Amygdala (tissue), 56 donors: ENCODE measurements around the gene ELAVL2.
"Not testable (repeated sequence)": the region's sequence is repeated elsewhere in the genome, so short reads cannot be mapped to it uniquely, and the experiment has no call there.

Experiments
- DNase-seq, 56 donors: peaks; one replicate each; lab custom pipeline; 2025; lab: John Stamatoyannopoulos, UW

The ELAVL2 gene

GRCh38 chr9:23730364-23730763 is 95.7 kb downstream of the ELAVL2 start:
- no peak for DNase-seq

GRCh38 chr9:23728736-23729135 is 97.3 kb downstream of the ELAVL2 start:
- no peak for DNase-seq

GRCh38 chr9:23725279-23725946 is 100.6 kb downstream of the ELAVL2 start:
- no peak for DNase-seq

GRCh38 chr9:23723672-23724071 is 102.4 kb downstream of the ELAVL2 start:
- DNase-seq: no peak

GRCh38 chr9:23723048-23723447 is 103.0 kb downstream of the ELAVL2 start:
- DNase-seq: not testable (repeated sequence)

GRCh38 chr9:23721466-23721865 is 104.6 kb downstream of the ELAVL2 start:
- no peak for DNase-seq

GRCh38 chr9:23717505-23717904 is 108.5 kb downstream of the ELAVL2 start:
- DNase-seq: no peak

- no peak for DNase-seq
Measured at GRCh38 chr9:23707249-23707648, 118.8 kb downstream of the ELAVL2 start.

- DNase-seq: no peak
Measured at GRCh38 chr9:23702311-23702922, 123.6 kb downstream of the ELAVL2 start.

- no peak for DNase-seq
Measured at GRCh38 chr9:23701291-23701690, 124.7 kb downstream of the ELAVL2 start.

GRCh38 chr9:23700359-23700758 is 125.7 kb downstream of the ELAVL2 start:
- no peak for DNase-seq

- no peak for DNase-seq
Measured at GRCh38 chr9:23698161-23698560, 127.9 kb downstream of the ELAVL2 start.

- DNase-seq: no peak
Measured at GRCh38 chr9:23695572-23695971, 130.5 kb downstream of the ELAVL2 start.

GRCh38 chr9:23693374-23693773 is 132.7 kb downstream of the ELAVL2 start:
- no peak for DNase-seq

- DNase-seq: no peak
Measured at GRCh38 chr9:23686896-23687295, 139.1 kb downstream of the ELAVL2 start.

- no peak for DNase-seq
Measured at GRCh38 chr9:23686257-23686656, 139.8 kb downstream of the ELAVL2 start.

GRCh38 chr9:23683611-23684061 is 142.4 kb downstream of the ELAVL2 start:
- peak in 1 of 56 donors; percentile 7 for DNase-seq

GRCh38 chr9:23682891-23683431 is 143.1 kb downstream of the ELAVL2 start:
- peak in 4 of 56 donors; percentile 8 to 22 (median 15) for DNase-seq

- DNase-seq: no peak
Measured at GRCh38 chr9:23682352-23682751, 143.7 kb downstream of the ELAVL2 start.

GRCh38 chr9:23677446-23677845 is 148.6 kb downstream of the ELAVL2 start:
- DNase-seq: no peak

GRCh38 chr9:23674016-23674585 is 151.9 kb downstream of the ELAVL2 start:
- DNase-seq: no peak

- DNase-seq: no peak
Measured at GRCh38 chr9:23672151-23672550, 153.9 kb downstream of the ELAVL2 start.
